SHP77 treated with DMSO at 0.1 percent for 48 hours (cell line): ENCODE results near the gene TP53.
A peak's percentile ranks its signal among the peaks of the same experiment; 100 is the strongest.
"Not testable (repeated sequence)": the region's sequence is repeated elsewhere in the genome, so short reads cannot be mapped to it uniquely, and the experiment has no call there.

Experiments used
- DNase-seq: peaks from one replicate; lab custom pipeline; 2025; lab: John Stamatoyannopoulos, UW

The TP53 gene

DNA sequence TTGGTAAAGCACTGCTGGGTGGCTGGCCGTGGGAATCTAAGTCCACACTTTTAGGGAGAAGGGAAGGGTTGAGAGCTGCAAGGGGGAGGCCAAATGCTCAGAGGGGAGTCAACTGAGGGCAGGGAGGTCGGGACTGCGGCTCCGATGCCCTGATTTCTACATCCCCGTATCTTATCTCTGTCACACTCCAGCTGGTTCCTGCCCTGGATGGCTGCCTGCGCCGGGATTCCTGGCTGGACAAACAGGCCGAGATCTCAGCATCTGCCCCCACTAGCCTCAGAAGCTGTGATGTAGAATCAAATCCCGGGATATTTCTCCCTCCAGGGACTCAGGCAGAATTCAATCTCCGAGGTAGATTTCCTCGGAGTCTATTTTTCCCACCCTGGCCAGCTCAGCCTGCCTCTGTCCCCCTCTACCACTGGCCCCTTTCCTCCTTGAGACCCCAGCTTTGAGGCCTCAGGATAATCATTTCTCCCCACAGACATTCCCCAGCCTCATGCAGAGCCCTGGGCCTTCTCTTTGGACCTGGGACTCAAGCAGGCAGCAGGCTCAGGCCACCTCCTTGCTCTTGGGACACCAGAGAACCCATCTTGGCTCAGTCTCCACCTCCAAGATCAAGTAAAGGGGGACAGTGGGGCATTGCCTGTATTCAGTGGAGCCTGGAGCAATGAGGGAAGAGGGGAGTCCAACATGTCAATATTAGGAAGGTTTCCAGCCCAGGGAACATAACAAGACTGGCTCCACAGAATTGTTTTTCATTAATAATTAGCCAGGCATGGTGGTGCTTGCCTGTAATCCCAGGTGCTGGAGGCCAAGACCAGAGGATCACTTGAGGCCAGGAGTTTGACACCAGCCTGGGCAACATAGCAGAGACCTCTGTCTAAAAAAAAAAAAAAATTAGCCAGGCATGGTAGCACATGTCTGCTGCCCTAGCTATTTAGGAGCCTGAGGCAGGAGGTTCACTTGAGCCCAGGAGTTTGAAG, 55.6 kb downstream of the TP53 start:
- no peak for DNase-seq

DNA sequence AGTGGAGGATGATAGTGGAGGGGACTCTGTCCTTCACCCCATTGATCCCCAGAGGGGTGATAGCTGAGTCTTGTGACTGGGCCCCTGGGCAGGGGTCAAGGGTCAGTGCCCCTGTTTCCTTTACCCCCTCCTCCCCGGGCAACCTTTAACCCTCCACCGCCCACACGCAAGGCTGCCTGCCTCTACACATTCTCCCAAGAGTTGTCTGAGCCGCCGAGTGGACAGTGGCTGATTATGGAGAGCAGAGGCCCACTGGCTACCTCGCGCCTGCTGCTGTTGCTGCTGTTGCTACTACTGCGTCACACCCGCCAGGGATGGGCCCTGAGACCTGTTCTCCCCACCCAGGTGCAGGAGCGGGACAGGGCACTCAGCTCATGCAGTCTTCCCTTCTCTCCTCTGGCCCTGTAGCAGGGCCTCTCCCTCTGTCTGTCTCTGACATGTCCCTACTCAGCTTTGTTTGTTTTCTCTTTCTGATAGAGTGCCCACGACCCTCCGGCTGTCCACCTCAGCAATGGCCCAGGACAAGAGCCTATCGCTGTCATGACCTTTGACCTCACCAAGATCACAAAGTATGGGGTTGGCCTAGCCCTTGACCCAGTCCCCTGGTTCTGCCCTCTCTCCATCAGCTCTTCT, 57.2 kb downstream of the TP53 start, which contains the start of gene SHBG:
Gene SHBG, plus strand, starts transcription at position 197 of the 633 bp plus-strand sequence. Its CDS starts 38 bp downstream, at position 235.
- DNase-seq = no peak

DNA sequence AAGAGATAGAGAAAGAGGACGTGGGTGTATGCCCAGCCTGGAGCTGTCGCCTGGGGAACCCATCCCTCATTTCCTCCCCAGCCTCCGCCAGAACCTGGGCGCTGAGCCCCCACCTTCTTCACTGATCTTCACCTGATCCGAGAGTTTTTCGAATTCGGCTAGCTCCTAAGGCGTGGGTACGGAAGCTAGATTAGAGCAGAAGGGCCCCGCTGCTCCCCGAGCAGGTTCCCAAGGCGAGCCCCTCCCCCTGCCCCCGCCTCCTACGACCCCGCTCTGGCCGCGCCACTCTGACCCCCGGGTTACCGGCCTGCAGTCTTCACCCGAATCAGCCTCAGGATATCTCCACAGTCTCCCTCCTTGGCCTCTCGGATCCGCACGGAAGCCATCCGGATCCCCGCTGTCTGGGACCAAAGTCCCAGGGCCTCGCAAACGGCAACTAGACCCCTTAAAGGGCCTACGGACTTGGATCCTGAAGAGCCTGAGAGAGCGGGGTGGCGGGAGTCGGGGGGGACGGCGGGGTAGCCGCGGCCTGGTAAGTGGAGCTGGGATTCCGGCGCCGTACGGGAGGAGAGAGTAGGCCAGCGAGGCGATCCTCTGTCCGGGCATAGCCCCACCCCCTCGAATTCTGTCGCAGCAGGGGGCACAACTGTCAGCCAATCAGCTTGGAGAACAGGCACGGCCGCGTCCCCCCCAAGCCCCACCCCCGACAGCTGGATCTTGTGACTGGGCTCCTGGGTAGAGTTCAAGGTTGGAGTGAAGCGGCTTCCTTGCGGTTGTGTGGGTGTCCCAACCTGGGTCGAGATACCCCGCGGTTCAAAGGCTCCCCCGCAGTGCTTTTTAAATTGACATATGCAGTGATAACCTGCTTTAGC, 59.8 kb downstream of the TP53 start, which contains the start of gene SAT2:
Gene SAT2, minus strand, starts transcription at position 572 of the 872 bp plus-strand sequence. Its CDS starts 186 bp downstream, at position 386.
- peak; percentile 83 for DNase-seq

DNA sequence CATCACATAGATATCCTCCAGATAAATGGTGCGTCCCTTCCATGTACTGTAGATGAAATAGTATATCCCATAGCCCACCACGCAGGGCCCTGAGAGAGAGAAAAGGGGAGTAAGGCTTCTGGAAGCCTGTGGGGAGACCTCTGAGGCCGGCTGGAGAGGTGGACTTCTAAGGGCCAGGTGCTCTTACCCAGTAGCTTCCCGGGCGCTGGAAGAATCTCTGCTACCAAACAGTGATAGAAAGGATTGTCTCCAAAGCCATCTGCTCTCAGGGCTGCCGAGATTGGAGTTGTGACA, 60.4 kb downstream of the TP53 start:
- DNase-seq = no peak

DNA sequence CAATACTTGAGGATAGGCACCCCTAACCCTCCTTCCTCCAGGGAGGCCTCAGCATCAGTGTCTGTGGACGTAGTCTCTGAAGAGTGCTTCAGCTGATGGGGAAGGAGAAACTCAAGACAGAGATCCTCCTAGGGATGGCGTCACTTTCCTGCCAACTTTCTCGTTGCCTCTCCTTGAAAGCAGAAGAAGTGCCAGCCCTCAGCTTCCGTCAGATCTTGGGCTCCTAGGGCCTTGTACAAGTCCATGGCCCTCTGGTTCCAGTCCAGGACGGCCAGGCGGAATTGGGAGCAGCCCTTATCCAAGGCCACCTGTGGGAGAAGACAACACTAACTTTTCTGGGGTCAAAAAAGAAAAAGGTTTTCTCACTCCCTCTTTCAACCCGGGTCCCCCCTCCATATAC, 61.0 kb downstream of the TP53 start:
- DNase-seq = no peak

DNA sequence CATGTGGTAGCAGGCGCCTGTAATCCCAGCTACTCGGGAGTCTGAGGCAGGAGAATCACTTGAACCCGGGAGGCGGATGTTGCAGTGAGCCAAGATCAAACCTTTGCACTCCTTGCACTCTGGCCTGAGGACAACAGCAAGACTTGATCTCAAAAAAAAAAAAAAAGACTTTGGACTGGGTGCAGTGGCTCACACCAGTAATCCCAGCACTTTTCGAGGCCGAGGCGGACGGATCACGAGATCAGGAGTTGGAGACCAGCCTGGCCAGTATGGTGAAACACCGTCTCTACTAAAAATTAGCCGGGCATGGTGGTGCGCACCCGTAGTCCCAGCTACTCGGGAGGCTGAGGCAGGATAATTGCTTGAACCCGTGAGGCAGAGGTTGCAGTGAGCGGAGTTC, 61.5 kb downstream of the TP53 start:
- not testable (repeated sequence) for DNase-seq

DNA sequence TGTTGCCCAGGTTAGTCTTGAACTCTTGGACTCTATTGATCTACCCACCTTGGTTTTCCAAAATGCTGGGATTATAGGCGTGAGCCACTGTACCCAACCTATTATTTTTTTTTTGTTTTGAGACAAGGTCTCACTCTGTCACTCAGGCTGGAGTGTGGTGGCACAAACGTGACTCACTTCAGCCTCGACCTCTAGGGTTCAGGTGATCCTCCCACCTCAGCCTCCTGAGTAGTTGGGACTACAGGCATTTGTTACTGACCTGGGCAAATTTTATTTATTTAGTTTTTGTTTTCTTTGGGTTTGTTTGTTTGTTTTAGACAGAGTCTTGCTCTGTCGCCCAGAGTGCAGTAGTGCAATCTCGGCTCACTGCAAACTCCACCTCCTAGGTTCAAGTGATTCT, 63.6 kb downstream of the TP53 start:
- DNase-seq = no peak

DNA sequence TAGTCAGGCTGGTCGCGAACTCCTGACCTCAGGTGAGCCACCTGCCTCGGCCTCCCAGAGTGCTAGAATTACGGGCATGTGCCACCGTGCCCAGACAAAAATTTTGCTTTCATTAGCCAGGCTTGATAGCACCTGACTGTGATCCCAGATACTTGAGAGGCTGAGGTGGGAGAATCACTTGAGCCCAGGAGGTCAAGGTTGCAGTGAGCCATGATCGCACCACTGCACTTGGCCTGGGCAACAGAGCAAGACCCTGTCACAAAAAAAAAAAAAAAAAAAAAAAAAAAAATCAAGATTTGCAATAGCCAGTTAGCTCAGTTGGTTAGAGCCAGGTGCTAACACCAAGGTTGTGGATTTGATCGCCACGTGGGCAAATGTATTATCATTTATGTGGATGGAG, 66.5 kb downstream of the TP53 start:
- no peak for DNase-seq

DNA sequence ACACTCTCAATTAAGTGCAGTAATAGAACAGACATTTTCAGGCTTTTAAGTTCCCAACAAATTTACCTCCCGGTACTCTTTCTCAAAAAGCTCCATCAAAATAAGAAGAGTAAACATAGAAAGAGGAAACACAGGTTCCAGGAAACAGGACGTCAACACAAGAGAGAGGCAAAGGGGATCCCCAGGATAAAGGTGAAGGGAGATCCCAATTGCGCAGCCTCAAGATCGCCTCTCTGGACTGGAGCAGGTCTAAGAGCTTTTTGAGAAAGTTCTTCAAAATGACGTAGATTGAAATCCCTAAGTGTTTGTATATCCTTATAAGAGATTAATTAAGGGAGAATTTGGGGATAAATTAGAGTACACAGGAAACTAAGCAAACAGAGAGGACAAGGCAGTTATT, 68.7 kb downstream of the TP53 start:
- no peak for DNase-seq
